Activated CD8-positive, alpha-beta T cell treated with anti-CD3 and anti-CD28 coated beads, Interleukin-2, amount 10 ng/mL, durations not matched to agents 7 days and 5 days (primary cell): Measurements from ENCODE around the gene NHSL1. TPM values are rescaled to one million over a fixed set of nuclear protein-coding genes. Genes with fewer than 3 reads are reported as not detected.
A peak's percentile ranks its signal among the peaks of the same experiment; 100 is the strongest.

Experiments used
- ATAC-seq: fragments of 150-1000 bp; cut with Tn5 transposase; one replicate; pipeline ENCODE4 v1.10.0; 2021; ENCODE audit warnings: moderate library complexity
- CTCF ChIA-PET: fragments of 350-600 bp; sonication (Branson Sonifier 250); formaldehyde crosslinking; loops from one replicate; lab custom pipeline; 2021; ENCODE audit warnings: antibody characterized with exemption; lab: Charles Lee
- POLR2A ChIA-PET: fragments of 350-600 bp; sonication (Branson Sonifier 250); formaldehyde crosslinking; loops from one replicate; lab custom pipeline; 2021; ENCODE audit warnings: antibody characterized with exemption; lab: Charles Lee
- DNase-seq: peaks from one replicate; pipeline ENCODE4 v3.0.0-alpha.2; 2020
- H3K27ac Mint-ChIP-seq: one replicate; pipeline ENCODE4 v1.8.0; 2021; ENCODE audit warnings: mild to moderate bottlenecking, mixed read lengths
- H3K27me3 Mint-ChIP-seq: one replicate; pipeline ENCODE4 v1.8.0; 2021; ENCODE audit warnings: low read depth, mixed read lengths
- H3K36me3 Mint-ChIP-seq: one replicate; pipeline ENCODE4 v1.8.0; 2021; ENCODE audit warnings: low read depth, mixed read lengths
- H3K4me1 Mint-ChIP-seq: one replicate; pipeline ENCODE4 v1.8.0; 2021; ENCODE audit warnings: low read depth, mixed read lengths
- H3K4me3 Mint-ChIP-seq: one replicate; pipeline ENCODE4 v1.8.0; 2021; ENCODE audit warnings: mild to moderate bottlenecking, mixed read lengths
- H3K9me3 Mint-ChIP-seq: one replicate; pipeline ENCODE4 v1.8.0; 2022; ENCODE audit warnings: mixed read lengths; ENCODE audit not compliant: insufficient read depth
- total RNA-seq, 2 experiments: library from RNA; stranded (reverse); gene quantifications; one replicate each; pipeline ENCODE4 v1.2.3, GENCODE V29; 2021

Gene NHSL1
- under 1 TPM; 0.13 to 0.34 TPM for total RNA-seq

- ChIA-PET POLR2A (no interaction called here), CTCF (interaction anchor here (1.0 to 3.7 kb wide), 4 partner anchors 9 to 63 kb away, joined by 3 to 20 read pairs (median 8); no protein-coding TSS in a partner anchor)
- Mint-ChIP-seq H3K4me1 (peaks cover 7% of the 10 kb centered on the region), H3K9me3 (no peaks in the 10 kb centered on the region), H3K36me3 (no peaks in the 10 kb centered on the region), H3K27ac (no peak within 1 kb of the TSS), H3K4me3 (no peak within 1 kb of the TSS), H3K27me3 (peaks cover 29% of the 10 kb centered on the region)
- ATAC-seq, result no peak
- no peak for DNase-seq
Observed at GRCh38 chr6:138499303-138500018, at the start of gene NHSL1. TSS of gene NHSL1 (minus strand) at chr6:138499494. CDS start at chr6:138499290, 204 bp downstream.

- H3K4me1 Mint-ChIP-seq, result peaks cover 18% of the 10 kb centered on the region
- ChIA-PET CTCF (no interaction called here), POLR2A (no interaction called here)
- H3K27ac Mint-ChIP-seq, result peak overlapping the region; percentile 13
- peak; percentile 79 for ATAC-seq
- peak; percentile 53 for DNase-seq
- H3K4me3 Mint-ChIP-seq, result no peak overlapping the region
- H3K27me3 Mint-ChIP-seq, result peaks cover 33% of the 10 kb centered on the region
- no peaks in the 10 kb centered on the region for H3K9me3 Mint-ChIP-seq
- H3K36me3 Mint-ChIP-seq, result no peaks in the 10 kb centered on the region
Observed at GRCh38 chr6:138546733-138547185, 47.5 kb upstream of the NHSL1 start.

GRCh38 chr6:138545621-138545980, 46.3 kb upstream of the NHSL1 start:
- Mint-ChIP-seq H3K27me3 (peaks cover 30% of the 10 kb centered on the region), H3K9me3 (no peaks in the 10 kb centered on the region), H3K27ac (no peak overlapping the region), H3K4me1 (peaks cover 18% of the 10 kb centered on the region), H3K4me3 (no peak overlapping the region), H3K36me3 (no peaks in the 10 kb centered on the region)
- no peak for ATAC-seq
- ChIA-PET CTCF (no interaction called here), POLR2A (no interaction called here)
- DNase-seq, result no peak

GRCh38 chr6:138544501-138544900, 45.2 kb upstream of the NHSL1 start:
- CTCF ChIA-PET, result no interaction called here
- peaks cover 28% of the 10 kb centered on the region for H3K27me3 Mint-ChIP-seq
- no peak for DNase-seq
- POLR2A ChIA-PET, result interaction anchor here (0.5 kb wide), 1 partner anchor 550 kb away, joined by 3 read pairs; no protein-coding TSS in a partner anchor
- no peaks in the 10 kb centered on the region for H3K9me3 Mint-ChIP-seq
- H3K4me3 Mint-ChIP-seq, result no peak overlapping the region
- no peak overlapping the region for H3K27ac Mint-ChIP-seq
- no peak for ATAC-seq
- H3K36me3 Mint-ChIP-seq, result no peaks in the 10 kb centered on the region
- H3K4me1 Mint-ChIP-seq, result peaks cover 18% of the 10 kb centered on the region

- ATAC-seq (no peak), DNase-seq (no peak)
- H3K9me3 Mint-ChIP-seq, result no peaks in the 10 kb centered on the region
- H3K4me1 Mint-ChIP-seq, result peaks cover 18% of the 10 kb centered on the region
- ChIA-PET CTCF (interaction anchor here (1.5 kb wide), 1 partner anchor 26 kb away, joined by 4 read pairs; no protein-coding TSS in a partner anchor), POLR2A (no interaction called here)
- no peak overlapping the region for H3K4me3 Mint-ChIP-seq
- H3K27me3 Mint-ChIP-seq, result peaks cover 26% of the 10 kb centered on the region
- no peaks in the 10 kb centered on the region for H3K36me3 Mint-ChIP-seq
- H3K27ac Mint-ChIP-seq, result no peak overlapping the region
Observed at GRCh38 chr6:138543657-138544056, 44.4 kb upstream of the NHSL1 start.

- H3K4me1 Mint-ChIP-seq, result peaks cover 9% of the 10 kb centered on the region
- no peak for DNase-seq
- no peaks in the 10 kb centered on the region for H3K36me3 Mint-ChIP-seq
- no peak for ATAC-seq
- H3K27ac Mint-ChIP-seq, result no peak overlapping the region
- H3K27me3 Mint-ChIP-seq, result peaks cover 29% of the 10 kb centered on the region
- no peaks in the 10 kb centered on the region for H3K9me3 Mint-ChIP-seq
- POLR2A ChIA-PET, result no interaction called here
- CTCF ChIA-PET, result interaction anchor here (0.7 kb wide), 1 partner anchor 49 kb away, joined by 3 read pairs; no protein-coding TSS in a partner anchor
- H3K4me3 Mint-ChIP-seq, result no peak overlapping the region
Observed at GRCh38 chr6:138541823-138542481, 42.7 kb upstream of the NHSL1 start.

- H3K4me3 Mint-ChIP-seq, result no peak overlapping the region
- ChIA-PET POLR2A (no interaction called here), CTCF (no interaction called here)
- no peak for DNase-seq
- no peak overlapping the region for H3K27ac Mint-ChIP-seq
- peaks cover 2% of the 10 kb centered on the region for H3K4me1 Mint-ChIP-seq
- no peaks in the 10 kb centered on the region for H3K9me3 Mint-ChIP-seq
- ATAC-seq, result no peak
- peaks cover 32% of the 10 kb centered on the region for H3K27me3 Mint-ChIP-seq
- no peaks in the 10 kb centered on the region for H3K36me3 Mint-ChIP-seq
Observed at GRCh38 chr6:138540468-138540867, 41.2 kb upstream of the NHSL1 start.

GRCh38 chr6:138539876-138540275, 40.6 kb upstream of the NHSL1 start:
- DNase-seq (no peak), ATAC-seq (no peak)
- Mint-ChIP-seq H3K4me1 (no peaks in the 10 kb centered on the region), H3K36me3 (no peaks in the 10 kb centered on the region), H3K27me3 (peaks cover 33% of the 10 kb centered on the region), H3K4me3 (no peak overlapping the region), H3K9me3 (no peaks in the 10 kb centered on the region), H3K27ac (no peak overlapping the region)
- CTCF ChIA-PET, result no interaction called here
- POLR2A ChIA-PET, result no interaction called here

GRCh38 chr6:138538390-138539031, 39.2 kb upstream of the NHSL1 start:
- H3K4me1 Mint-ChIP-seq, result no peaks in the 10 kb centered on the region
- POLR2A ChIA-PET, result no interaction called here
- ATAC-seq, result no peak
- H3K27me3 Mint-ChIP-seq, result peaks cover 29% of the 10 kb centered on the region
- H3K4me3 Mint-ChIP-seq, result no peak overlapping the region
- no peaks in the 10 kb centered on the region for H3K36me3 Mint-ChIP-seq
- no peak overlapping the region for H3K27ac Mint-ChIP-seq
- no peak for DNase-seq
- CTCF ChIA-PET, result no interaction called here
- no peaks in the 10 kb centered on the region for H3K9me3 Mint-ChIP-seq

GRCh38 chr6:138537106-138537505, 37.8 kb upstream of the NHSL1 start:
- ATAC-seq (no peak), DNase-seq (no peak)
- H3K9me3 Mint-ChIP-seq, result no peaks in the 10 kb centered on the region
- H3K36me3 Mint-ChIP-seq, result no peaks in the 10 kb centered on the region
- no peak overlapping the region for H3K27ac Mint-ChIP-seq
- ChIA-PET CTCF (no interaction called here), POLR2A (no interaction called here)
- no peaks in the 10 kb centered on the region for H3K4me1 Mint-ChIP-seq
- no peak overlapping the region for H3K4me3 Mint-ChIP-seq
- peaks cover 29% of the 10 kb centered on the region for H3K27me3 Mint-ChIP-seq

GRCh38 chr6:138535728-138536455, 36.6 kb upstream of the NHSL1 start:
- Mint-ChIP-seq H3K27ac (no peak overlapping the region), H3K9me3 (no peaks in the 10 kb centered on the region), H3K27me3 (peaks cover 26% of the 10 kb centered on the region), H3K4me3 (no peak overlapping the region), H3K36me3 (no peaks in the 10 kb centered on the region), H3K4me1 (no peaks in the 10 kb centered on the region)
- ATAC-seq (no peak), DNase-seq (no peak)
- ChIA-PET POLR2A (interaction anchor here (0.6 kb wide), 1 partner anchor 129 kb away, joined by 3 read pairs; no protein-coding TSS in a partner anchor), CTCF (interaction anchor here (1.2 kb wide), 1 partner anchor 420 kb away, joined by 4 read pairs; no protein-coding TSS in a partner anchor)
